ENCODE data around the gene SYTL1.
A peak's percentile ranks its signal among the peaks of the same experiment; 100 is the strongest.

DNA sequence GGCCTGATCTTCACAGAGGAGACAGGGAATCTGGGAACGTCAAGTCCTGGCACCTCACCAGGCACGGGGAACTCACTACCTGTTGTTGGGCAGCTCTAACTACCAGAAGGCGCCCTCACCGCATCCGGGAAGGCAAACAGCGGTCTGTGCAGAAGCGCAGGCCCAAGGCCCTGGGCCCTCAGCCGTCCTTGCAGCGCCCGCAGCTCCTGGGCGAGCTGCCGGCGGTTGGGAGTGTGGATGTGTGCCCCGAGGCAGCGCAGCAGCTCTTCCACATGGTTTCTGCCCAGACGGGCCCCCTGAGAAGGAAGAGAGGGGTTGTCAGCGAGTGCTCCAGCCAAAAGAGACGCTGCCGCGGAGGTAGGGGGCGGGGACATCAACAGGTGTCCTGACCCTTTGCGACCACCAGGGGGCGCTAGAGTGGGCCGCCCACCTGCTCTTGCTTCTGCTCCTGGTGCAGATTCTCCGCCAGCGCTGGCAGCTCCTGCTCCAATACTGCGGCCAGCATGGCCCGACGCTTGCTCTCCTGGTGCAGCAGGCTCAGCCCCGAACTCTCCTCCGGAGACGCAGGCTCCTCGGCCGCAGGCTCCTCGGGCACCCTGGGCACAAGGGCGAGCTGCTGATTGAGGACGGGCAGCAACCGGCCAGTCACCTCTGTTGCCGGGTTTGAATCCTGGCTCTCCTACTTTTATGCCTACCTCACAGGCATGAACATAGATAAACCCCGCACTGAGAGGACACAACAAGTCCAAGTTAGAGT, 15.6 kb downstream of the SYTL1 start:
- peak; percentile 97 to 100 (median 99) for TF ChIP-seq CTCF (IDR thresholded peaks at IDR 0.05)
- no peak for TF ChIP-seq POLR2A (IDR thresholded peaks at IDR 0.05)
- peak in 1 of 3 donors; percentile 14 for TF ChIP-seq POLR2AphosphoS5 (IDR thresholded peaks at IDR 0.05)

All from transverse colon (tissue), 4 donors.